ENCODE data around the gene GNRH2.
A peak's percentile ranks its signal among the peaks of the same experiment; 100 is the strongest.
"Not testable (repeated sequence)": the region's sequence is repeated elsewhere in the genome, so short reads cannot be mapped to it uniquely, and the experiment has no call there.

Gene GNRH2

GRCh38 chr20:3044336-3044965 lies 1.0 kb downstream of the GNRH2 start:
- no peak for DNase-seq

DNA sequence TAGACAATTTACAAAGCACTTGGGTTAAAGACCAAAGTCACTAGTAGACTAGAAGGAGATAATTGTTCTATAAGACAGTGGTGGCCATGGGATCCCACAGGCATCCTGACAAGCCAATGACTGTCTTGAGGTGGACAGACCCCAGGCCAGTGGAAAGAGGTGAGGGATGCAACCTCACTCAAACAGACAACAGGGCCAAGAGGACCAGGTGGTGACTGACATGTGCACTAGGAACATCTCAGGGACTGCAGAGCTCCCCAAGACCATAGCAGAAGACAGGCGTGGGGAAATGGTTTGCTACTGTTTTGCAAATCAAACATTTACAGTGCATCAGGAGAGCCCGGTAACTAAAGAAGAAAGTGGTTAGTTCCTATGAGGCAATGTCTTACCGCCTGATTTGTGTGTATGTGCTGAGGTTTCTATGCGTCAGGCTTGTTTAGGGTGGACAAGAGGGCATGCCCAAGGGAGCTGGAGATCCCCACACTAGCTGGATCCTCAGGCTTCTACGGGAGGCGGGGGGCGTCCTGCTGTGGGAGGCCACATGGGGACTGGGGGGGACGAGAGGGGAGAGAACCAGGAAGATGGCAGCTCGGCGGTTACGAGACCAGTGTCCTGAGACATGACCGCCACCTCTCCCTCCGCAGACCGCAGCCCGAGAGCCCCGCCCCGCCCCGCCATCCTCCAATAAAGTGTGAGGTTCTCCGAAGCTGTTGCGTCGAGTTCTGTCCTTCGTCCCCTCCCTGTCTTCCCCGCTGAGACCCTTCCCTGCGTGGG lies 1.8 kb downstream of the GNRH2 start:
- DNase-seq: no peak

DNA sequence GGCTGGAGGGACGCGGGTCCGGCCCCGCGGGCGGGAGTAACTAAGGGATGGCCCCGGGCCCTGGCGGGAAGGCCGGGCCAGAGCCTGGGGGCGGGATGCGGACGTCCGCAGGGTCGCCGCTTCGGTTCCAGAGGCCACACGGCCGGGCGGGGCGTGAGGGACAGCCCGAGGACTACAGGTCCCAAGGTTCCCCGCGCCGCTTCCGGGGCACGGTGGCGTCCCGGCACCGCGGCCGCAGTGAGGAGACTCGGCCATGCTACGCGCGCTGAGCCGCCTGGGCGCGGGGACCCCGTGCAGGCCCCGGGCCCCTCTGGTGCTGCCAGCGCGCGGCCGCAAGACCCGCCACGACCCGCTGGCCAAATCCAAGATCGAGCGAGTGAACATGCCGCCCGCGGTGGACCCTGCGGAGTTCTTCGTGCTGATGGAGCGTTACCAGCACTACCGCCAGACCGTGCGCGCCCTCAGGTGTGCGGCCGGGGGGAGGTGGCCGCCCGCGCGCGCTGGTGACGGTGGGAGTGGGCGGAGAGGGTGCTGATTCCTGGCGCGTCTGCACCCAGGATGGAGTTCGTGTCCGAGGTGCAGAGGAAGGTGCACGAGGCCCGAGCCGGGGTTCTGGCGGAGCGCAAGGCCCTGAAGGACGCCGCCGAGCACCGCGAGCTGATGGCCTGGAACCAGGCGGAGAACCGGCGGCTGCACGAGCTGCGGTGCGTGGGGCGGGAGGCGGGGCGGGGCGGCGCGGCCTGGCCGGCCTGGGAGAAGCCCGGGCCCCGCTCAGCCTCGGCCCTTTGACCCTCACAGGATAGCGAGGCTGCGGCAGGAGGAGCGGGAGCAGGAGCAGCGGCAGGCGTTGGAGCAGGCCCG lies 2.6 kb downstream of the GNRH2 start, which contains the start of gene MRPS26:
Gene MRPS26 (plus strand): TSS at position 237 of the 861 bp plus-strand sequence. CDS start 17 bp downstream, at position 254.
- DNase-seq: peak; percentile 86

DNA sequence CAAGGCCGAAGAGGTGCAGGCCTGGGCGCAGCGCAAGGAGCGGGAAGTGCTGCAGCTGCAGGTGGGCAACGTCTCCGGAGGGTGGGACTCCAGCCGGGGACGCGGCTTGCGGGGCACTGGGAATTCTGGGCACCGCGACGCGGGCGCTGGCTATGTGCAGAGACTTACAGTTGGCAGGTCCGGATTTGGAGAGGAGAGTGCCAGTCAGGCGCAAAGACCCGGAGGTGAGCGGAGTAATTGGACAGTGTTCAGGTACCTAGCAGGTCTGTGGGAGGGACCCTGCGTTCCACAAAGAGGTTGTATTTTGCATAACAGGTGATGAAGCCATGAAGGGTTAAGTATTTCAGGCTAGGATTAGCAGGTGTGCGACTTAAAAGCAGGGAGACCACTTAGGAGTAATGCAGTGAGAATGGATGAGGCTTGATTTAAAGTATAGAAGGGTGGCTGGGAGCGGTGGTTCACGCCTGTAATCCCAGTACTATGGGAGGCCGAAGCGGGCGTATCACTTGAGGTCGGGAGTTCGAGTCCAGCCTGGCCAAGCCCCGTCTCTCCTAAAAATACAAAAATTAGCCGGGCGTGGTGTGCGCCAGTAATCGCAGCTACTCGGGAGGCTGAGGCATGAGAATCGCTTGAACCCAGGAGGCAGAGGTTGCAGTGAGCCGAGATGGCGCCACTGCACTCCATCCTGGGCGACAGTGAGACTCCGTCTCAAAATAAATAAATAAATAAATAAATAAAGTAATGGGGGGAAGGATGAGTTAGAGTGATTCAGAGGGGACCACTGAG lies 3.4 kb downstream of the GNRH2 start:
- peak; percentile 11 for DNase-seq

- DNase-seq: no peak
Observed at GRCh38 chr20:3047486-3048419, 4.3 kb downstream of the GNRH2 start.

- no peak for DNase-seq
Observed at GRCh38 chr20:3051385-3052019, 8.1 kb downstream of the GNRH2 start.

- no peak for DNase-seq
Observed at GRCh38 chr20:3059489-3059888, 16.1 kb downstream of the GNRH2 start.

- DNase-seq: not testable (repeated sequence)
Observed at GRCh38 chr20:3064119-3064518, 20.7 kb downstream of the GNRH2 start.

DNA sequence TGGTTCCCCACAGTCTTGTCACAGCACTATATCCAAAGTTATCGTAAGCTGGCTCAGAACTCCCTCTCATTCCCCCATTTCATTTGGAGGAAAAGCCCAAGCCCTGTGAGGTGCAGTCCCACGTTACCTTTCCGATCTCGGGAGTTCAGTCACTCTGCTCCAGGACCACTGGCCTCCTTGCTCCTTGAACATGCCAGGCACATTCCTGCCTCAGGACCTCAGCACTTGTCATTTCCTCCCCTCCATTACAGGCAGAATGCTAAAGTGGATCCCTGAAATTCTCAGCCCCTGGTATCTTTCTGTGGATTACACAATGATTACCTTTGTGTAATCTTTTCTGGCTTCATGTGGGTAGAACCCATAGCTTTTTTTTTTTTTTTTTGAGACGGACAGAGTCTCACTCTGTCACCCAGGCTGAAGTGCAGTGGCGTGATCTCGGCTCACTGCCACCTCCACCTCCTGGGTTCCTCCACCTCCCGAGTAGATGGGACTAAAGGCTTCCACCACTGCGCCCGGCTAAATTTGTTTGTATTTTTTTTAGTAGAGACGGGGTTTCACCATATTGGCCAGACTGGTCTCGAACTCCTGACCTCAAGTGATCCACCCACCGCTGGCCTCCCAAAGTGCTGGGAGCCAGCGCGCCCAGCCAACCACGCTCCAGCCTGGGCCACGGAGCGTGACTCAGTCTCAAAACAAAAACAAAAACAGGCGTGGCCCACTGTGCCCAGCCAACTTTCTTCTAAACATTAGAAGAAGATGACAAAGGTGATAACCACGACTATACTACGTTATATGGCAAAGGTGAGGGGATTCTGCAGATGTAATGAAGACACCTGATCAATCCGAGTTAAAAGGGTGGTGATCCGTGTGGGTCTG lies 24.0 kb downstream of the GNRH2 start:
- no peak for DNase-seq

GRCh38 chr20:3068075-3068474 lies 24.7 kb downstream of the GNRH2 start:
- DNase-seq: no peak

DNA sequence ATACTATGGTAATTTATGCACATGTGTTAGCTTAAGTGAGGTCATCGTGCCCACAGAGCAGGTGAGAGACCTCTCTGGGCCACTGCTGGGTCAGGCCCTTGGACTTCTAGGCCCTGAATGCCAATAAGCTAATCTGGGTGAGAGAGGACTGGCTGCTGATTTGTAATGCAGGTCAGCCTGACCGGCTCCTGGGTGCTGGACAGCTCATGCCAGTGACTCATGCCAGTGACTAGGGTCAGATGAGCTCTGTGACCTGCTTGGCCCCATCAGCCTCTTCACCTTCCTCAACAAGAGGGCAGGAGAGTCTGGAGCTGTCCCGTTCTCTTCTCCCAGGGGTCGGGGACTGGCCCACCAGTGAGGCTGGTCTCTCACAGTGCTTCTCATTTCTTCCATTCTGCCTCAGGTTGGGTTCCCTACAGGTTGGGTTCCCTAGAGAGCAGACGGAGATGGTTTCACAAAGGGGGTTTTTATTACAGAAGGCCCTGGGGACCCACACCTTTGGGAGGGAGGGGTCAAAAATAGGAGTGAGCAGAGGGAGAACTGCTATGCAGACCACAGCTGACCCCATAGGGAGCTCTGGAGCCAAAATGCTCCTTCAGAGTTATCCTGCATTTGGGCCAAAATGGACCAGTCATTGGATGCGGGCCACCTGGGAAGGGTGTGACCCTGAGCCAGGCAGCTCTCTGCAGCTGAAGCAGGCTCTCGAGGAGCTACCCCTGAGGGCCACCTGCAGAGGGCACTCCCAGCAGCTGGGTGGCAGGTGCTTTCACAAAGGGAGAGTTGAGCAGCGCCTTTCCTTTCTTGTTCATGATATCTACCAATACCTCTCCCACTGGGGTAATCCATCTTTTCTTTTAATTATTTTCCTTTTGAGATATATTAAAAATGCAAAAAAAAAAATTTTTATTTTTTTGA lies 25.8 kb downstream of the GNRH2 start:
- DNase-seq: peak; percentile 31

DNA sequence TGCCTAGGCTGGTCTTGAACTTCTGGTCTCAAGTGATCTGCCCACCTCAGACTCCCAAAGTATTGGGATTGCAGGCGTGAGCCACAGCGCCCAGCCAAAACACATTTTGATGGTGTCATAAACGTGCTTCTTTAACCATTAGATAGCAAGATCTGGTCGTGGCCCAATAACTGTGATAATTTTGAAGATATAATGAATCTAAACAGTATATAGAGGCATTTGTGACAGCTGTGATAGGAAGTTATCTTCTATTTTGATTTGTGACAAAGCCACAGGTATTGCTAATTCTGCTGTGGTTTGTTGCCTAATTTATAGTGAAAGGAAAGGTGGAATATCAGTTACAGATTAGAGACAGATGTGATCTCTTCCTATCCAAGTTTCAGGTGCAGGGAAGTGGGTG lies 27.3 kb downstream of the GNRH2 start:
- no peak for DNase-seq

GRCh38 chr20:3071266-3071609 lies 27.8 kb downstream of the GNRH2 start:
- no peak for DNase-seq

- peak; percentile 77 for DNase-seq
Observed at GRCh38 chr20:3071610-3072529, 28.4 kb downstream of the GNRH2 start, which contains the start of gene OXT. Gene OXT, plus strand, starts transcription at chr20:3071620. Its CDS starts 36 bp downstream, at chr20:3071656.

DNA sequence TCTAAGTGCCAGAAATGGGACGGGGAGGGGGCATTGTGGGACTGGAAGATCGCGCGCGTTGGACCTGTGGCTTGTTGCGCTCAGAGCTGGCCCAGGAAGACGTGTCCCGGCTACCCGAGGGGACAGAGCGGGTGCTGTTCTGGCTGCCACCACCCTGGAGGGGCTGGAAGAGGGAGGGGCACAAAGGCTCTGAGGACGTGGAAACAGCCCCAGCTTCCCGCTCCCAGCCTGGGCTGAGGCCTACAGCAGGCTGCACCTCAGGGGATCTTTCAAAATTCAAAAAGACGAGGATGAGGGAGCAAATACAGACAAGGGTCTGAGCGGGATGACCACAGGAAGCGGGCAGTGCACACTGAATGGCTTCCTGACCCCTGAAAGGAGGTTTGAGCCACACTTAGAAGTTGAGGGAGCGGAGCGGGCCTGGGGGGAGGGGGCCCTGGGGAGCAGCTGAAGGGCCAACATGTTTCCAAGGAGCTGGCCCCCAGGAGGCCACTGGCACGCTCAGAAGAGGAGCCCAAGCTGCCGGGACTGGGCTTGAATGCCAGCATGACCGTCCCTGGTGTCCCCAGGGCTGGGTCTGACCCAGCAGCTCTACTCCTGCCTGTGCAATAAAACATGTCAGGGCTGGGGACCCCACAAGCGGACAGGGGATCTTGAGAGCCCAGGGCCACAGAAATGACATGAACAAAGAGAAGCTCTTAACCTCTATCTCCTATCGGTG lies 29.3 kb downstream of the GNRH2 start:
- DNase-seq: no peak

- DNase-seq: not testable (repeated sequence)
Observed at GRCh38 chr20:3073251-3073643, 29.8 kb downstream of the GNRH2 start.

DNA sequence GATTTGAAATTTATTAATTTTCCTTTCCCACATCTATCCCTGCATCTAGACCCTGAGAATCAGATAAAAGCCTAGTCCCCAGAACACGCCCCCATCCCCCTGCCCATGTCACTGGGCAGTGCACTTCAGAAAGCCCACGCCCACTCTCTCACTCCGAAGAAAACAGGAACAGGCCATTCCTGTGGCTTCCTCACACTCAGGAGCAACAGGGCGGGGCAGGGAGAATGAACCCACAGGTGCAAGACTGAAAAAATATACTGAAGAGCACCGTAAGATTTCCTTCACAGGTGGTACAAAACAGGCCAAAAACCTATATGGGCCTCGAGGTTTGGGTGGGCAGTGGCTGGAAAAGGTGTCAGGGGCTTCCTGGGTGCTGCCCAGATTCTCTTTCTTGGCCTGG lies 31.4 kb downstream of the GNRH2 start:
- DNase-seq: no peak

Data from stimulated activated CD4-positive, alpha-beta T cell treated with anti-CD3 and anti-CD28 coated beads, Interleukin-4, amount 100 ng/mL, for 1 hour (primary cell).